Measurements from ENCODE around the gene PAK6. TPM values are rescaled to one million over a fixed set of nuclear protein-coding genes. Genes with fewer than 3 reads are reported as not detected.

Gene PAK6
- polyA plus RNA-seq, 3 donors, result 0.03 TPM; not detected in 2

DNA sequence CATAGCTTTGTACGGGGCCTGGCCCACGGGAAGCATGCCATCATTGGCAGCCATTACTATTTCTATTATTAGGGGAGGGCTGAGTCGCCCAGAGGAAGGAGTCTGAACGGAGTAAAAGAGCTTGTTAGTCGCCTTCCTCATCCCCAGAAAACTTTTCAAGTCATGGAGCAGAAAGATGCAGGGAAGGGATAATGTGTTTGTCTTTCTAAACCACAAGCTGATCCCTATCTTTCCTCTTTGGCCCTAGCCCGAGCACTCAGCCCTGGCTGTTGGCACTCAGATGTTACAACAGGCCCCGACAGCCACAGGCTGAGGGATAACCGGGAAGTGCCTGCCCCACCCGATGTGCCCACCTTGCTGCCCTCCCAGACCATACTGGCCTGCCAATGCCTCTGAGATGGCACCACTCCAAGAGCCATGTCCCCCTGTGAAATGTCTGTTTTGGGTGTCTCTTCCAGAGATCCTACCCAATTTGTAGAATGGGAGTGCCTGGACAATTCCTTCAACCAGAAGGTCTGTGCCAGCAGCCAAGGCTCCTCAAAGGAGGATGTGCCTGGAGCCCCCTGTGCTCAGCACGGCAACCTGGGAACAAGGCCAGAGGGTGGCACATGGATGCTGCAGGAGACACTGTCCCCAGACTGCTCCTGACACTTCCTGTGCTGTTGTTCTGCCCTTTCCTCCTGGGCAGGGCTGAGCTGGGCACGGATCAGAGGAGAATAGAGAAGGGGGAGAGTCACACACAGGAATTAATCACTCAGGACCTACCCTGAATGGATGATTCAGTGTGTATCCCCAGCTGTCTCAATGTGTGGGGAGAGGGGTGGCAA, 10.8 kb downstream of the PAK6 start:
- Mint-ChIP-seq H3K36me3 (peaks cover 4 to 6% of the 10 kb centered on the region in 2 donors), H3K9me3 (peaks cover 0 to 5% (median 3%) of the 10 kb centered on the region in 7 donors), H3K27me3 (ENCODE audit: low read depth in 3 of 3) (peaks cover 38 to 52% (median 47%) of the 10 kb centered on the region in 3 donors), H3K27ac (peak overlapping the region in 1 of 7 donors; percentile 65), H3K4me1 (peaks cover 8% of the 10 kb centered on the region), H3K4me3 (peak overlapping the region in 1 of 2 donors; percentile 51)
- H3K4me2 ChIP-seq (replicated peaks; ENCODE audit: extremely low read depth, low read length, poor library complexity, severe bottlenecking), result no peak overlapping the region
- H3K4me3 ChIP-seq (replicated peaks in 1 of 3; ENCODE audit: low read depth in 2 of 3, low read length in 3 of 3), result no peak overlapping the region
- no peak for DNase-seq
- H4K20me1 ChIP-seq (ENCODE audit: insufficient read depth, low read length), result no peaks in the 10 kb centered on the region
- no peaks in the 10 kb centered on the region for H3K79me2 ChIP-seq (ENCODE audit: insufficient read depth, low read length)
- peaks cover 21 to 32% of the 10 kb centered on the region in 2 donors for H3K27me3 ChIP-seq (ENCODE audit: control insufficient read depth in 2 of 2, insufficient read depth in 2 of 2, low read length in 2 of 2)
- peaks cover 10 to 15% of the 10 kb centered on the region in 2 donors for H3K4me1 ChIP-seq (ENCODE audit: control insufficient read depth in 1 of 2, insufficient read depth in 2 of 2, low read length in 2 of 2)
- H2AFZ ChIP-seq (ENCODE audit: insufficient read depth, low read depth, low read length, poor library complexity, severe bottlenecking), result no peak overlapping the region
- intact Hi-C loops (cut with micrococcal nuclease), result no loop called here
- no peak overlapping the region for H3K27ac ChIP-seq (ENCODE audit: low read depth in 1 of 2, low read length in 2 of 2)
- H3K9ac ChIP-seq (ENCODE audit: insufficient read depth, low read length, poor library complexity, severe bottlenecking), result no peak overlapping the region
- 15% methylated on average over 4 of the region's 11 CpGs for WGBS (ENCODE audit: insufficient coverage)
- no peaks in the 10 kb centered on the region for H3K36me3 ChIP-seq (replicated peaks in 1 of 2; ENCODE audit: control insufficient read depth in 1 of 2, insufficient read depth in 2 of 2, low read length in 2 of 2)
- peaks cover 0 to 6% of the 10 kb centered on the region in 2 donors for H3K9me3 ChIP-seq (replicated peaks in 1 of 2; ENCODE audit: control insufficient read depth in 1 of 2, insufficient read depth in 1 of 2, low read length in 2 of 2)
- TF ChIP-seq, protein P1, sequence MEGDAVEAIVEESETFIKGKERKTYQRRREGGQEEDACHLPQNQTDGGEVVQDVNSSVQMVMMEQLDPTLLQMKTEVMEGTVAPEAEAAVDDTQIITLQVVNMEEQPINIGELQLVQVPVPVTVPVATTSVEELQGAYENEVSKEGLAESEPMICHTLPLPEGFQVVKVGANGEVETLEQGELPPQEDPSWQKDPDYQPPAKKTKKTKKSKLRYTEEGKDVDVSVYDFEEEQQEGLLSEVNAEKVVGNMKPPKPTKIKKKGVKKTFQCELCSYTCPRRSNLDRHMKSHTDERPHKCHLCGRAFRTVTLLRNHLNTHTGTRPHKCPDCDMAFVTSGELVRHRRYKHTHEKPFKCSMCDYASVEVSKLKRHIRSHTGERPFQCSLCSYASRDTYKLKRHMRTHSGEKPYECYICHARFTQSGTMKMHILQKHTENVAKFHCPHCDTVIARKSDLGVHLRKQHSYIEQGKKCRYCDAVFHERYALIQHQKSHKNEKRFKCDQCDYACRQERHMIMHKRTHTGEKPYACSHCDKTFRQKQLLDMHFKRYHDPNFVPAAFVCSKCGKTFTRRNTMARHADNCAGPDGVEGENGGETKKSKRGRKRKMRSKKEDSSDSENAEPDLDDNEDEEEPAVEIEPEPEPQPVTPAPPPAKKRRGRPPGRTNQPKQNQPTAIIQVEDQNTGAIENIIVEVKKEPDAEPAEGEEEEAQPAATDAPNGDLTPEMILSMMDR (IDR thresholded peaks at IDR 0.05), result no peak

DNA sequence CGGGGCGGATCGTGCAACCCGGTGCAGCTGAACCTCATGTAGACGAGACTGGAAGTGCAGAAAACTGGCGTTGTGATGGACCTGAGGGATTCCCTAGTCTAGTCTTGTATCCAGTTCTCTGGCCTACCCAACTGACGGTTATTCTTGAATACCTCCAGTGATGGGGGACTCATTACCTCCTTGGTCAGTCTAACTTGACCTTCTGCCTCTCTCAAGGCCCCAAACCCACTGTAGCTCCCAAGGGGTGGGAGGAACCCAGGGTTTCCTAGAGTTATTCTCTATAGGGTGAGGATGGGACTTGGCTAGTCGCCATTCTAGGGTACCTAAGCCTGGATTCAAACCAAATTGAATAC, 11.4 kb downstream of the PAK6 start:
- Histone ChIP-seq H4K20me1 (ENCODE audit: insufficient read depth, low read length) (no peaks in the 10 kb centered on the region), H3K4me1 (ENCODE audit: control insufficient read depth in 1 of 2, insufficient read depth in 2 of 2, low read length in 2 of 2) (peaks cover 10 to 15% of the 10 kb centered on the region in 2 donors), H3K4me3 (replicated peaks in 1 of 3; ENCODE audit: low read depth in 2 of 3, low read length in 3 of 3) (no peak overlapping the region), H3K79me2 (ENCODE audit: insufficient read depth, low read length) (no peaks in the 10 kb centered on the region), H2AFZ (ENCODE audit: insufficient read depth, low read depth, low read length, poor library complexity, severe bottlenecking) (no peak overlapping the region), H3K27me3 (ENCODE audit: control insufficient read depth in 2 of 2, insufficient read depth in 2 of 2, low read length in 2 of 2) (peaks cover 21 to 32% of the 10 kb centered on the region in 2 donors), H3K9me3 (replicated peaks in 1 of 2; ENCODE audit: control insufficient read depth in 1 of 2, insufficient read depth in 1 of 2, low read length in 2 of 2) (peaks cover 0 to 6% of the 10 kb centered on the region in 2 donors), H3K4me2 (replicated peaks; ENCODE audit: extremely low read depth, low read length, poor library complexity, severe bottlenecking) (no peak overlapping the region), H3K9ac (ENCODE audit: insufficient read depth, low read length, poor library complexity, severe bottlenecking) (no peak overlapping the region), H3K36me3 (replicated peaks in 1 of 2; ENCODE audit: control insufficient read depth in 1 of 2, insufficient read depth in 2 of 2, low read length in 2 of 2) (no peaks in the 10 kb centered on the region), H3K27ac (ENCODE audit: low read depth in 1 of 2, low read length in 2 of 2) (no peak overlapping the region)
- TF ChIP-seq, protein P1 (IDR thresholded peaks at IDR 0.05), result no peak
- Mint-ChIP-seq H3K4me1 (peaks cover 6% of the 10 kb centered on the region), H3K4me3 (peak overlapping the region in 1 of 2 donors; percentile 51), H3K27me3 (ENCODE audit: low read depth in 3 of 3) (peaks cover 38 to 52% (median 47%) of the 10 kb centered on the region in 3 donors), H3K9me3 (peaks cover 0 to 5% (median 3%) of the 10 kb centered on the region in 7 donors), H3K27ac (no peak overlapping the region), H3K36me3 (peaks cover 4 to 6% of the 10 kb centered on the region in 2 donors)
- 87% methylated on average over 5 of the region's 8 CpGs for WGBS (ENCODE audit: insufficient coverage)
- intact Hi-C loops (cut with micrococcal nuclease), result no loop called here
- no peak for DNase-seq
